K562 (cell line): ENCODE results near the gene USP35. TPM values are rescaled to one million over a fixed set of nuclear protein-coding genes. Genes with fewer than 3 reads are reported as not detected.
A peak's percentile ranks its signal among the peaks of the same experiment; 100 is the strongest.

Experiments
- CREB1 ChIP-seq, 2 experiments: sonication (generic) in 1 of 2; formaldehyde crosslinking in 1 of 2; IDR thresholded peaks; 2 replicates each; pipeline versions ENCODE4 v1.6.1 to v1.8.0; 2012 to 2022; ENCODE audit warnings: inconsistent platforms in 1 of 2, mild to moderate bottlenecking in 1 of 2, missing genetic modification reagents in 1 of 2, moderate library complexity in 1 of 2
- CTBP1 ChIP-seq: fragments of 450-650 bp; IDR thresholded peaks from 2 replicates; pipeline ENCODE4 v1.6.1; 2016; ENCODE audit warnings: borderline replicate concordance
- ESRRA ChIP-seq: fragments of 450-650 bp; IDR thresholded peaks from 2 replicates; pipeline ENCODE4 v1.6.1; 2014; ENCODE audit warnings: low read depth, mild to moderate bottlenecking, moderate library complexity, borderline replicate concordance
- KLF13 ChIP-seq: fragments of 450-650 bp; IDR thresholded peaks from 2 replicates; pipeline ENCODE4 v1.6.1; 2016; ENCODE audit warnings: missing genetic modification characterization, low read depth, mild to moderate bottlenecking, missing compliant biosample characterization, moderate library complexity, borderline replicate concordance
- MEIS2 ChIP-seq: fragments of 450-650 bp; IDR thresholded peaks from 2 replicates; pipeline ENCODE4 v1.6.1; 2014; ENCODE audit warnings: mild to moderate bottlenecking; ENCODE audit not compliant: partially characterized antibody
- NONO ChIP-seq, 2 experiments: fragments of 200-400 bp in 1 of 2; fragments of 450-650 bp in 1 of 2; formaldehyde crosslinking in 1 of 2; IDR thresholded peaks; 2 replicates each; pipeline ENCODE4 v1.6.1; 2017; ENCODE audit warnings: low read depth in 2 of 2, mild to moderate bottlenecking in 2 of 2, moderate library complexity in 2 of 2, low read length in 1 of 2
- NR4A1 ChIP-seq, 2 experiments: fragments of 250-450 bp in 1 of 2; fragments of 450-650 bp in 1 of 2; sonication (Bioruptor Pico) in 1 of 2; IDR thresholded peaks; 2 replicates each; pipeline versions ENCODE4 v1.4.0 to v1.6.1; 2016 to 2020; ENCODE audit warnings: mild to moderate bottlenecking in 2 of 2, missing compliant biosample characterization in 1 of 2, missing genetic modification characterization in 1 of 2, moderate library complexity in 1 of 2
- NRF1 ChIP-seq, 2 experiments: fragments of 450-650 bp; IDR thresholded peaks in 1 of 2; conservative IDR thresholded peaks in 1 of 2; 2 replicates each; pipeline ENCODE4 v1.6.1; 2014; ENCODE audit warnings: mild to moderate bottlenecking in 2 of 2
- PBX2 ChIP-seq, 2 experiments: IDR thresholded peaks in 1 of 2; conservative IDR thresholded peaks in 1 of 2; 2 replicates each; pipeline ENCODE4 v1.6.1; 2016; ENCODE audit warnings: low read depth in 2 of 2, mild to moderate bottlenecking in 1 of 2, missing compliant biosample characterization in 1 of 2, missing genetic modification characterization in 1 of 2, moderate library complexity in 1 of 2
- POLR2G ChIP-seq: fragments of 200-400 bp; formaldehyde crosslinking; IDR thresholded peaks from 2 replicates; pipeline ENCODE4 v1.6.1; 2017; ENCODE audit warnings: low read depth, mild to moderate bottlenecking, antibody characterized with exemption, low read length, moderate library complexity
- PRPF4 ChIP-seq: fragments of 200-400 bp; formaldehyde crosslinking; IDR thresholded peaks from one replicate; pipeline ENCODE4 v1.6.1; 2017; ENCODE audit warnings: low read length, low read depth, mild to moderate bottlenecking; ENCODE audit not compliant: insufficient read depth, poor library complexity, severe bottlenecking
- RREB1 ChIP-seq: fragments of 250-450 bp; sonication (Bioruptor Pico); IDR thresholded peaks from 2 replicates; pipeline ENCODE4 v1.4.0; 2020
- ZNF583 ChIP-seq: fragments of 250-450 bp; sonication (Bioruptor Pico); IDR thresholded peaks from 2 replicates; pipeline ENCODE4 v1.4.0; 2020
- ZNF764 ChIP-seq: fragments of 250-450 bp; sonication (Bioruptor Pico); IDR thresholded peaks from 2 replicates; pipeline ENCODE4 v1.4.0; 2020; ENCODE audit warnings: low read depth, mild to moderate bottlenecking, moderate library complexity
- polyA plus RNA-seq, 8 experiments: library from polyadenylated mRNA; depleted of rRNA in 4 of 8; stranded (reverse) in 5 of 8; unstranded in 3 of 8; fragments of >200 nt; fragmentation: Nextera tagmentation in 2 of 8; fragmentation: Illumina TruSeq in 1 of 8; extraction: Ambion mirVana in 2 of 8; extraction: Trizol in 1 of 8; gene quantifications; 2 replicates each; pipeline versions ENCODE4 v1.2.1 to v1.2.3, GENCODE V29; 2011 to 2014; ENCODE audit warnings: inconsistent platforms in 1 of 8, missing spikeins in 1 of 8
- total RNA-seq, 7 experiments: library from RNA; depleted of rRNA in 6 of 7; stranded (reverse); fragments of >200 nt in 6 of 7; fragmentation: Illumina TruSeq in 2 of 7; extraction: Trizol in 2 of 7; gene quantifications; 2 replicates each; pipeline versions ENCODE4 v1.2.1 to v1.2.3, GENCODE V29; 2011 to 2021; ENCODE audit warnings: low replicate concordance in 1 of 7

Gene USP35
- total and polyA plus RNA-seq, 9 of the 15 experiments (the other 6 are each of a cell fraction or from before 2014, with no cell fraction given) = 0.01 to 4.8 (median 3.6) TPM

GRCh38 chr11:78188286-78189173 lies at the start of gene USP35, which contains the start of gene KCTD21 (continued):
- TF ChIP-seq NR4A1 (CRISPR knock-in tag; IDR thresholded peaks at IDR 0.05) (no peak; the same call in 1 of the 2 replicates), NR4A1 (tag; IDR thresholded peaks at IDR 0.05) (peak; percentile 59; the same call in 1 of the 2 replicates), KLF13 (tag) (peak; percentile 88), ZNF583 (CRISPR knock-in tag) (peak; percentile 31; the same call in 1 of the 2 replicates), NONO (IDR thresholded peaks at IDR 0.05; ENCODE audit: low read depth in 2 of 2, low read length in 1 of 2) (peak in 1 of 2 experiments; percentile 78; a peak in 2 of 4 replicates), ZNF764 (CRISPR knock-in tag) (no peak), MEIS2 (peak; percentile 43), POLR2G (peak; percentile 79), CTBP1 (peak; percentile 73), PRPF4 (no peak), NRF1 (conservative IDR thresholded peaks at IDR 0.05 in 1 of 2, IDR thresholded peaks at IDR 0.05 in 1 of 2) (peak; percentile 86 to 89), ESRRA (peak; percentile 61; the same call in 1 of the 2 replicates), CREB1 (IDR thresholded peaks at IDR 0.05) (peak; percentile 69), CREB1 (CRISPR knock-in tag; IDR thresholded peaks at IDR 0.05) (peak; percentile 81; the same call in 1 of the 2 replicates), RREB1 (CRISPR knock-in tag) (no peak), PBX2 (CRISPR knock-in tag; IDR thresholded peaks at IDR 0.05; ENCODE audit: low read depth) (no peak; the same call in 1 of the 2 replicates), PBX2 (tag; conservative IDR thresholded peaks at IDR 0.05; ENCODE audit: low read depth) (no peak)
